Upper lobe of right lung (tissue), 1 donor: ENCODE results near the gene DQX1. TPM values are rescaled to one million over a fixed set of nuclear protein-coding genes. Genes with fewer than 3 reads are reported as not detected.

ENCODE experiments used
- ATAC-seq: fragments of 200-7000 bp; cut with Tn5 transposase; one replicate; pipeline ENCODE4 v1.9.1; 2020; ENCODE audit warnings: mild to moderate bottlenecking, moderate library complexity
- DNase-seq: peaks from one replicate; pipeline ENCODE4 v3.0.0-alpha.2; 2020
- H3K27ac ChIP-seq: fragments of 200-600 bp; one replicate; pipeline ENCODE4 v1.8.0; 2022
- H3K27me3 ChIP-seq: fragments of 200-600 bp; one replicate; pipeline ENCODE4 v1.8.0; 2022; ENCODE audit warnings: mild to moderate bottlenecking
- H3K36me3 ChIP-seq: fragments of 200-600 bp; one replicate; pipeline ENCODE4 v1.8.0; 2022
- H3K4me1 ChIP-seq: fragments of 200-600 bp; one replicate; pipeline ENCODE4 v1.8.0; 2022
- H3K4me3 ChIP-seq: fragments of 200-600 bp; one replicate; pipeline ENCODE4 v1.8.0; 2022; ENCODE audit warnings: mild to moderate bottlenecking
- H3K9me3 ChIP-seq: fragments of 200-600 bp; one replicate; pipeline ENCODE4 v1.8.0; 2022
- intact Hi-C: fragments of 100-400 bp; cut with DNase I; formaldehyde crosslinking; loops from one replicate; pipeline ENCODE4 v1.11.0; 2022
- total RNA-seq: library from RNA; stranded (reverse); fragmentation: NEBNext Ultra II Directional; extraction: Animal tissue kit (Norgen Biotek cat#: 25700); gene quantifications from one replicate; pipeline ENCODE4 v1.2.1, GENCODE V29; 2021
- TF ChIP-seq, protein P1 (sequence below): fragments of 200-600 bp; IDR thresholded peaks from one replicate; pipeline ENCODE4 v1.8.0; 2022; ENCODE audit warnings: antibody characterized with exemption
- donor health status: DM: no; HTN: yes; CAD: no; lungs with severe emphysema.

The DQX1 gene
- total RNA-seq, 1 donor from 2014 or later = not detected

DNA sequence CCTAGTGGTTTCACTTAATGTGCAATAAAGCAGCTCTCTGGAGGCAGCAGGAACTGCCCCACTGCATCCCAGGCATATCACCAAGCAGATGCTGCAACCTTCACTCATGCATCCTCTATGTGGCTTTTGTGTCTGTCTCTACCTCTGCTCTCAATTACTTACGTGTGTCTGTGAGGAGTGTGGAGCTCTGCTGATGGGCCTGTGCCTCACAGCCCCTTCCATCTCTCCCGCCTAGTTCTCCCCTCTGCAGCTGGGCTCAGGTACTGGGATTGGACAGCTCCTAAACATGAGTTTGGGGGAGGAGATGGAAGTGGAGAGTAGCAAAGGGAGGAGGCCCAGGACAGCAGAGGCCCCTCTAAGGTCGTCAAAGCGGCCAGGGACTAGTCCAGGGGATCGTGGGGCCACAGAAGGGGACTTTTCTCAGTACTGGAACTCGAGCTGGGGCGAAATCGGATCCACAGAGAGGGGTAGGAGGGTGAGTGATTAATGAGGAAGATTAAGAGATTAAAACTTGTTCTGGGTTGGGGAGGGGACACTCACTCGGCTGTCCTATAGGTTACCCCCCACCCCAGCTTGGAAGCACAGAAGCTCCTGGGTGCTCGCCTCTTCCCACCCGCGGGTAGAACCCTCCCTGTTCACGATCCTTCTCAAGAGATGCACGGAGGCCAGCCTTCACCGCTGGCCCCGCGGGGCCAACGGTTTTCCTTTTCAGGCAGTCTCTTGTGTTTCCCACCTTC, 24.5 kb downstream of the DQX1 start:
- Histone ChIP-seq H3K27ac (no peak overlapping the region), H3K4me1 (peaks cover 54% of the 10 kb centered on the region), H3K4me3 (no peak overlapping the region), H3K9me3 (no peaks in the 10 kb centered on the region), H3K36me3 (peaks cover 14% of the 10 kb centered on the region), H3K27me3 (peaks cover 41% of the 10 kb centered on the region)
- DNase-seq = no peak
- TF ChIP-seq, protein P1, sequence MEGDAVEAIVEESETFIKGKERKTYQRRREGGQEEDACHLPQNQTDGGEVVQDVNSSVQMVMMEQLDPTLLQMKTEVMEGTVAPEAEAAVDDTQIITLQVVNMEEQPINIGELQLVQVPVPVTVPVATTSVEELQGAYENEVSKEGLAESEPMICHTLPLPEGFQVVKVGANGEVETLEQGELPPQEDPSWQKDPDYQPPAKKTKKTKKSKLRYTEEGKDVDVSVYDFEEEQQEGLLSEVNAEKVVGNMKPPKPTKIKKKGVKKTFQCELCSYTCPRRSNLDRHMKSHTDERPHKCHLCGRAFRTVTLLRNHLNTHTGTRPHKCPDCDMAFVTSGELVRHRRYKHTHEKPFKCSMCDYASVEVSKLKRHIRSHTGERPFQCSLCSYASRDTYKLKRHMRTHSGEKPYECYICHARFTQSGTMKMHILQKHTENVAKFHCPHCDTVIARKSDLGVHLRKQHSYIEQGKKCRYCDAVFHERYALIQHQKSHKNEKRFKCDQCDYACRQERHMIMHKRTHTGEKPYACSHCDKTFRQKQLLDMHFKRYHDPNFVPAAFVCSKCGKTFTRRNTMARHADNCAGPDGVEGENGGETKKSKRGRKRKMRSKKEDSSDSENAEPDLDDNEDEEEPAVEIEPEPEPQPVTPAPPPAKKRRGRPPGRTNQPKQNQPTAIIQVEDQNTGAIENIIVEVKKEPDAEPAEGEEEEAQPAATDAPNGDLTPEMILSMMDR = no peak
- ATAC-seq = no peak
- intact Hi-C loops = no loop called here

DNA sequence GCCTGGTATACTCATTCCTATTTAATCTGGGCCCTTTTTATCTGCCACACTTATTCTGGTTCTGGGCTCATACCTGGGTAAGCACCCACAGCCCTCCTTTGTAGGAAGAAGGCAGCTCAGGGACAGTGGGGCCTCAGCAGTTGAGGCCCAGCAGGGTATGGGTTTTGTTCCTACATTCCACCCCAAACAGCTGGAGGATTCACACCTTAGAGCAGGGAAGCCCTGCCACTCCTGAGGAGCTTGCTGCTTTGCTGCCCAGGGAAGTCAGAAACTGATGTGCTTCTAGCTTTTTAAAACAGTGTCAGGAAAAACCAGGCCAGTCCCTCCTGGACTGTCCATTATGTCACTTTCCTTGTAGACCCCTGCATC, 25.5 kb downstream of the DQX1 start:
- no peak for ATAC-seq
- Histone ChIP-seq H3K27me3 (peaks cover 41% of the 10 kb centered on the region), H3K4me3 (no peak overlapping the region), H3K36me3 (peaks cover 9% of the 10 kb centered on the region), H3K4me1 (peaks cover 45% of the 10 kb centered on the region), H3K9me3 (no peaks in the 10 kb centered on the region), H3K27ac (no peak overlapping the region)
- intact Hi-C loops = no loop called here
- TF ChIP-seq, protein P1 = no peak
- no peak for DNase-seq

DNA sequence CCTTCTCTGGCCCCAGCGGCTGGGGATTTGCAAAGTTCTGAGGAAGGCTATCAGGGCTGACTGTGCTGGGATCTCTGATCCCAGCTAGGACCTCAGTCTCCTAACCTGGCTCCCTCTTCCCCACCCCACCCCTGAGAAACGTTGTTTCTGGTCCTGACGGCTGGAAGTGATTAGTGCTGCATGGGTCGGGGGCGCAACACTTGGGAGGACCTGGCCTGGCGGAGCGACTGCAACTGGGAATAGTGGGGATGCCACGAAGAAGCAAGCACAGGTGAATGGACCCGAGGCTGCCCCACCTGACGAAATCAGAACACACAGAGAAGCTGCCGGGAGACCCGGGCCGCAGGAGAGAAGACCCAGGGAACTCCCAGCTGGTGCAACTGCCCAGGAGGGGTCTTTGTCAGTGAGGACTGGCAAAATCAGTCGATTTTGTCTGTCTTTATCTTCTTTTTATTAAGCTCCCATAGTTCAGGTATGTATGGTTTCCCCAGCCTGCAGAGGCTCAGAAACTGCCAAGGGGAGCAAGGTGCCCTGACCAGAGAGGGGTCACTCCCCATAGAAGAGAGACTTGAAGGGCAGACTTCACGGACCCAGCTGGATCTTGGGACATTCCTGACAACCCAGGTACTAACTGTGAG, 26.0 kb downstream of the DQX1 start:
- intact Hi-C loops = loop anchor here (10.0 kb wide), 1 partner anchor 85 kb away; no protein-coding TSS in a partner anchor
- no peak for DNase-seq
- H3K4me3 ChIP-seq = no peak overlapping the region

DNA sequence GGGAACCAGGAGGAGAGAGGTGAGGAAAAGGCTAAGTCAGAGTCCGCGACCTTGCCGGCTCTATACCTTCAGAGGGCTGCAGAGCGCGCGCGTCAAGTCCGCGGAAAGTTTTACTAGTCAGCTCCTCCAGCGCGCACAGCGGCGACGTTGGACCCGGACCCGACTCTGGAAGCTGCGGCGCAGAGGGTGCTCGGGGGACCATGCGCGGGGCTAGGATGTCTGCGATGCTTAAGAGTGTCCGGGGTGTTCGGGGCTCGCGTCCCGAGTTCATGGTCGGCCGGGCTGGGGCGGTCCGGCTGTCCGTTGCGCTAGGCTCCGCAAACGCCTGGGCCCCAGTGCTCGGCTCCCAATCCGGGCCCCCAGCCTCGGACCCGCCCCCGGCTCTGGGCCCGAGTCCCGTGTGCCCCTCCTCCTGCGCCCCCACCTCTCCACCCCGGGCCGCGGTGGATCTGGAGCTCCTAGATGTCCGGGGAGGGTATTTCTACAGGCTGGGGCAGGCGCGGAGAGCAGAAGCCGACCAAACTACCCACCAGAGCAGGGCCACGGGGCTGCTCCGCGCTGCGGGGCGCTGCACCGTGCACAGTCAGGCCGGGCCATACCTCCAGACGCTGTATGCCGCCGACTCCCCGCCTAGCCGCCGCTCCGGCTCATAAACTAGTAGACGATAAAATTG, 26.6 kb downstream of the DQX1 start, which contains the start of gene LBX2:
Gene LBX2 (minus strand): TSS at position 337 of the 673 bp plus-strand sequence. CDS start 66 bp downstream, at position 271.
- Histone ChIP-seq H3K4me1 (peaks cover 39% of the 10 kb centered on the region), H3K27ac (no peak within 1 kb of the TSS), H3K9me3 (no peaks in the 10 kb centered on the region), H3K36me3 (no peaks in the 10 kb centered on the region), H3K27me3 (peaks cover 41% of the 10 kb centered on the region), H3K4me3 (peak within 1 kb of the TSS; percentile 44)
- DNase-seq = no peak
- intact Hi-C loops = loop anchor here (10.0 kb wide), 1 partner anchor 85 kb away; no protein-coding TSS in a partner anchor
- ATAC-seq = no peak
- TF ChIP-seq, protein P1 = no peak

More for the DNA sequence above, 26.0 kb downstream of the DQX1 start:
- H3K27ac ChIP-seq = no peak overlapping the region
- peaks cover 41% of the 10 kb centered on the region for H3K27me3 ChIP-seq
- no peaks in the 10 kb centered on the region for H3K9me3 ChIP-seq
- peaks cover 5% of the 10 kb centered on the region for H3K36me3 ChIP-seq
- H3K4me1 ChIP-seq = peaks cover 40% of the 10 kb centered on the region
- no peak for ATAC-seq
- TF ChIP-seq, protein P1 = no peak

DNA sequence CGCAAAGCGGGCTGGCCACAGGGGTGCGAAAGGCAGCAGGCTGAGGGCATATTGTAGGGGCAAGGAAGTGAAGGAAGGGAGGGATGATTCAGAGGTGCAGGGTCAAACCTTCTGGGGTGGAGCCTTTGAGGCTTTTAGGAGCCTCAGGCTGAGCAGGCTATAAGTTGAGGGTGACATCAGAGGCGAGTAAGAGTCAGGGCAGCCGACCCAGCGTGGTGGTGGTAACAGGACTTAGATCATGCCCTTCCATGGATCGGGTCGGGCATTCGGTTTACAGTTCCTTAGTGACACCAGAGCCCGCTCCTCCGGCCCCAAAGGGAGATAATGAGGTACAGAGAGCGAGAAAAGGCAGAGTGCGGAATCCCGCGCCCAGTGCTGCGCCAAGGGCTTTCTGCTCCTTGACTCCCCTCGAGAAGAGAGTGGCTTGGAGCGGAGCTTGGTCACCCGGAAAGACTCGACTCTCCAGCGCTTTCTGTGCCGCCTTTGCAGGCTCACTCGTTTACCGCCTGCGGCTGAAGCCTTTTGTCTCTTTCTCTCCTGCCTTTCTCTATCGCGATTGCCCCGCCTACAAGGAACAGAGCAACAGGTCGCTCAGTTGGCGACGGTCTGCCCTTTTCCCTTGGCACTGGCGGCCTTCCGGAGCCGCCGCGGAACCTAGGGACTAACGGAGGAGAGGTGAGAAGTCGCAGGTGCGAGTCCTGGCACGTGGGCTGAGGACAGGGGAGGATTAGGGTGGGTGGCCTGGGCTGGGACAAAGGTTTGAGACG, 27.3 kb downstream of the DQX1 start:
- intact Hi-C loops = loop anchor here (10.0 kb wide), 1 partner anchor 86 kb away; no protein-coding TSS in a partner anchor
- H3K4me1 ChIP-seq = peaks cover 34% of the 10 kb centered on the region
- TF ChIP-seq, protein P1 = no peak
- H3K27me3 ChIP-seq = peaks cover 41% of the 10 kb centered on the region
- H3K4me3 ChIP-seq = peak overlapping the region; percentile 44
- H3K9me3 ChIP-seq = no peaks in the 10 kb centered on the region
- no peak overlapping the region for H3K27ac ChIP-seq
- no peak for DNase-seq
- ATAC-seq = peak; percentile 1
- H3K36me3 ChIP-seq = peaks cover 2% of the 10 kb centered on the region
